ENCODE data around the gene NF1. TPM values are rescaled to one million over a fixed set of nuclear protein-coding genes. Genes with fewer than 3 reads are reported as not detected.

Gene NF1
- total RNA-seq, 1 donor from 2014 or later = 69.9 TPM

- Mint-ChIP-seq H3K36me3 (peaks cover 37% of the 10 kb centered on the region), H3K27me3 (no peaks in the 10 kb centered on the region)
- no peak for TF ChIP-seq CTCF (conservative IDR thresholded peaks at IDR 0.05)
Measured at GRCh38 chr17:31134576-31134975, 39.8 kb downstream of the NF1 start.

GRCh38 chr17:31136319-31136718 lies 41.5 kb downstream of the NF1 start:
- no peak for DNase-seq (ENCODE audit: extremely low spot score, unreplicated experiment)
- H3K4me3 Mint-ChIP-seq = no peak overlapping the region
- H3K4me1 Mint-ChIP-seq (ENCODE audit: unreplicated experiment) = peaks cover 4% of the 10 kb centered on the region
- peaks cover 38% of the 10 kb centered on the region for H3K36me3 Mint-ChIP-seq
- no peak overlapping the region for H3K27ac Mint-ChIP-seq
- H3K27me3 Mint-ChIP-seq = no peaks in the 10 kb centered on the region
- no peak for TF ChIP-seq CTCF (conservative IDR thresholded peaks at IDR 0.05)
- no peaks in the 10 kb centered on the region for H3K9me3 Mint-ChIP-seq

More at GRCh38 chr17:31134576-31134975, 39.8 kb downstream of the NF1 start:
- H3K4me1 Mint-ChIP-seq (ENCODE audit: unreplicated experiment) = peaks cover 5% of the 10 kb centered on the region
- H3K27ac Mint-ChIP-seq = no peak overlapping the region
- no peak overlapping the region for H3K4me3 Mint-ChIP-seq
- no peaks in the 10 kb centered on the region for H3K9me3 Mint-ChIP-seq
- no peak for DNase-seq (ENCODE audit: extremely low spot score, unreplicated experiment)

GRCh38 chr17:31140111-31140510 lies 45.3 kb downstream of the NF1 start:
- Mint-ChIP-seq H3K36me3 (peaks cover 37% of the 10 kb centered on the region), H3K9me3 (no peaks in the 10 kb centered on the region), H3K27me3 (no peaks in the 10 kb centered on the region), H3K4me3 (no peak overlapping the region), H3K4me1 (ENCODE audit: unreplicated experiment) (no peaks in the 10 kb centered on the region), H3K27ac (no peak overlapping the region)
- DNase-seq (ENCODE audit: extremely low spot score, unreplicated experiment) = no peak
- TF ChIP-seq CTCF (conservative IDR thresholded peaks at IDR 0.05) = no peak

GRCh38 chr17:31144428-31144827 lies 49.7 kb downstream of the NF1 start:
- Mint-ChIP-seq H3K36me3 (peaks cover 16% of the 10 kb centered on the region), H3K4me1 (ENCODE audit: unreplicated experiment) (peaks cover 13% of the 10 kb centered on the region), H3K9me3 (no peaks in the 10 kb centered on the region), H3K27ac (no peak overlapping the region), H3K27me3 (no peaks in the 10 kb centered on the region), H3K4me3 (no peak overlapping the region)
- TF ChIP-seq CTCF (conservative IDR thresholded peaks at IDR 0.05) = no peak
- DNase-seq (ENCODE audit: extremely low spot score, unreplicated experiment) = no peak

- H3K9me3 Mint-ChIP-seq = no peaks in the 10 kb centered on the region
- TF ChIP-seq CTCF (conservative IDR thresholded peaks at IDR 0.05) = no peak
- H3K27me3 Mint-ChIP-seq = no peaks in the 10 kb centered on the region
- H3K4me1 Mint-ChIP-seq (ENCODE audit: unreplicated experiment) = peaks cover 13% of the 10 kb centered on the region
- no peak for DNase-seq (ENCODE audit: extremely low spot score, unreplicated experiment)
- H3K27ac Mint-ChIP-seq = no peak overlapping the region
- no peak overlapping the region for H3K4me3 Mint-ChIP-seq
- peaks cover 13% of the 10 kb centered on the region for H3K36me3 Mint-ChIP-seq
Measured at GRCh38 chr17:31144836-31145235, 50.1 kb downstream of the NF1 start.

Data from type B pancreatic cell (in vitro differentiated cells).